Ectodermal cell (in vitro differentiated cells): ENCODE results near the gene C12orf43.
"Not testable (repeated sequence)": the region's sequence is repeated elsewhere in the genome, so short reads cannot be mapped to it uniquely, and the experiment has no call there.

Experiments used
- H3K27ac ChIP-seq: 2 replicates; pipeline ENCODE4 v1.7.0; 2013; ENCODE audit warnings: mild to moderate bottlenecking, low read depth, low read length; ENCODE audit not compliant: insufficient read depth, poor library complexity, severe bottlenecking
- H3K27me3 ChIP-seq: 2 replicates; pipeline ENCODE4 v1.7.0; 2013; ENCODE audit warnings: mild to moderate bottlenecking, low read length; ENCODE audit not compliant: insufficient read depth, control insufficient read depth, poor library complexity, severe bottlenecking
- H3K36me3 ChIP-seq: one replicate; pipeline ENCODE4 v1.7.0; 2013; ENCODE audit warnings: low read length; ENCODE audit not compliant: control insufficient read depth, insufficient read depth
- H3K4me1 ChIP-seq: one replicate; pipeline ENCODE4 v1.7.0; 2013; ENCODE audit warnings: low read length; ENCODE audit not compliant: control insufficient read depth, insufficient read depth
- H3K4me3 ChIP-seq: 2 replicates; pipeline ENCODE4 v1.7.0; 2013; ENCODE audit warnings: low read depth, low read length, control low read depth; ENCODE audit not compliant: insufficient read depth
- H3K9me3 ChIP-seq: 2 replicates; pipeline ENCODE4 v1.7.0; 2013; ENCODE audit warnings: mild to moderate bottlenecking, low read length, moderate library complexity; ENCODE audit not compliant: control insufficient read depth
- WGBS, 2 experiments: methylation state at CpG; one replicate each; pipeline ENCODE4 v1.1.7; 2013; ENCODE audit warnings: missing lambda C conversion rate in 2 of 2; 5-methylcytosine and 5-hydroxymethylcytosine counted together

Gene C12orf43

DNA sequence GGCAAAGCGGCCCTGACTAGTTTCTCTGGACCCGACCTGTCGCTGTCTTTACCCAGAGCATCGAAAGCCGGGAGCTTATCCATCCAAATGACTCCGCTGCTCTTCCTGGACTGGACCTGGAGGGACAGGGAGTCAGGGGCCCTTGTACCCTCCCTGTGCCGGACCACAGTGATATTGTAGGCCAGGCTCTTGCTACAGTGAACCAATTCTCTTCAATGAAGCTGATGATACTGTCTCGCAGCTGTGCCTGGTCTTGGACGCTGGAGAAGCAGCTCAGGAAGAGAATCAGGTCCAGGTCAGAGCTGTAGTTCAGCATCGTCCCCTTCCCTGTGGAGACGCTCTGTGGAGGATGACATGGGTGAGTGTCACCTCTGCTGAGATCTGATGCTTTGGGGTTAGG is 37.4 kb upstream of the C12orf43 start:
- Histone ChIP-seq H3K36me3 (no peaks in the 10 kb centered on the region), H3K4me1 (no peaks in the 10 kb centered on the region), H3K27me3 (no peaks in the 10 kb centered on the region), H3K9me3 (no peaks in the 10 kb centered on the region), H3K27ac (no peak overlapping the region), H3K4me3 (no peak overlapping the region)
- WGBS, 2 experiments: 93 to 95% methylated on average over 11 of the region's 11 CpGs

DNA sequence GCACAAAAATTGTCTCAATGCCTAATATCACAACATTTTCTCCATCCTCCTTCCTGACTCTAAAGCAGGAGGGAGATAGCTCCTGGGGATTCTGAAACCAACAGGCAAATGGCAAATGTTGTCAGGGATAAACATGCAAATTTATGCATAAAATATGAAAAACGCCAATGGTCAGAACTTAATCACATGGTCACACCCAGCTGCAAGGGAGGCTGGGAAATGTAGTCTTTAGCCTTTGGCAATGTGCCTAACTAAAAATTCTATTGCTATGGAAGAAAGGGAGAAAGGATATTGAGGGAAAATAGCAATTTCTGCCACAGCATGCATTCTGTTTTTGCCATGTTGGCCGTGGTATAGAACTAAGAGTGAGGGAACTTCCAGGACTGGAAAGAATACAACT is 34.4 kb upstream of the C12orf43 start:
- Histone ChIP-seq H3K27me3 (no peaks in the 10 kb centered on the region), H3K9me3 (no peaks in the 10 kb centered on the region), H3K4me1 (no peaks in the 10 kb centered on the region), H3K27ac (no peak overlapping the region), H3K36me3 (no peaks in the 10 kb centered on the region), H3K4me3 (no peak overlapping the region)
- 74 to 85% methylated on average over 2 of the region's 2 CpGs for WGBS, 2 experiments

GRCh38 chr12:121048442-121048841 is 32.2 kb upstream of the C12orf43 start:
- Histone ChIP-seq H3K36me3 (no peaks in the 10 kb centered on the region), H3K4me1 (no peaks in the 10 kb centered on the region), H3K4me3 (no peak overlapping the region), H3K9me3 (no peaks in the 10 kb centered on the region), H3K27me3 (peaks cover 3% of the 10 kb centered on the region), H3K27ac (no peak overlapping the region)
- WGBS, 2 experiments: 82 to 83% methylated on average over 7 of the region's 7 CpGs

DNA sequence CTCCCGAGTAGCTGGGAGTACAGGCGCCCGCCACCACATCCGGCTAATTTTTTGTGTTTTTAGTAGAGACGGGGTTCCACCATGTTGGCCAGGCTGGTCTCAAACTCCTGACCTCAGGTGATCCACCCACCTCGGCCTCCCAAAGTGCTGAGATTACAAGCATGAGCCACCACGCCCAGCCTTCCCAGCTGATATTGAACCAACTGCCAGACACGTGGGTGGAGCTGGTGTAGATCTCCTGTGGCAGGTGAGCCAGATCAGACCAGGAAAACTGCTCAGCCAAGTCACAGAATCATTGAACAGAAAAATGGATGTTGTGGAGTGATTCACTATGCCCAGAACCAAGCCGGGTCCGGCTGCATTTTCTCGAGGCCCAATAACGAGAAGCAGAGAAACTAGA is 31.1 kb upstream of the C12orf43 start:
- not testable (repeated sequence) for H3K36me3 ChIP-seq, H3K9me3 ChIP-seq, H3K4me3 ChIP-seq, H3K4me1 ChIP-seq, H3K27ac ChIP-seq, H3K27me3 ChIP-seq
- WGBS, 2 experiments: 91 to 93% methylated on average over 12 of the region's 12 CpGs

DNA sequence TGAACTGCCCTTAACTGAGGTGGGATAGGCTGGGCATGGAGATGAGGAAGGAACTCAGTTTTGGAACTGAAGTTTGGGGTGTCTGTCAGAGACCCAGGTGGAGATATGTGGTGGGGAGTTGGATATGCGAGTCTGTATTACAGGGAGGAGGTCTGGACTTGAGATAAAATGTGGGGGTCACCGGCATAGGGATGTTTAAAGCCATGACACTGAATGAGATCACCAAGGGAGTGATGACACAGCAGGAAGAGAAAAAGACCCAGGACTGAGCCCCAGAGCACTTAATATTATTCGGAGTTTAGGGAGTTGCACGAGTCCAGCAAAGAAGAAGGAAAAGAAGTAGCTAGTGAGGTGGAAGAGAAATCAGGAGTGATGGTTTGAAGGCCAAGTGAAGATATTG is 26.8 kb upstream of the C12orf43 start:
- H3K4me1 ChIP-seq: no peaks in the 10 kb centered on the region
- no peaks in the 10 kb centered on the region for H3K36me3 ChIP-seq
- no peaks in the 10 kb centered on the region for H3K9me3 ChIP-seq
- H3K27ac ChIP-seq: no peak overlapping the region
- 89% methylated on average over 4 of the region's 4 CpGs for WGBS, 2 experiments
- no peak overlapping the region for H3K4me3 ChIP-seq
- peaks cover 3% of the 10 kb centered on the region for H3K27me3 ChIP-seq

DNA sequence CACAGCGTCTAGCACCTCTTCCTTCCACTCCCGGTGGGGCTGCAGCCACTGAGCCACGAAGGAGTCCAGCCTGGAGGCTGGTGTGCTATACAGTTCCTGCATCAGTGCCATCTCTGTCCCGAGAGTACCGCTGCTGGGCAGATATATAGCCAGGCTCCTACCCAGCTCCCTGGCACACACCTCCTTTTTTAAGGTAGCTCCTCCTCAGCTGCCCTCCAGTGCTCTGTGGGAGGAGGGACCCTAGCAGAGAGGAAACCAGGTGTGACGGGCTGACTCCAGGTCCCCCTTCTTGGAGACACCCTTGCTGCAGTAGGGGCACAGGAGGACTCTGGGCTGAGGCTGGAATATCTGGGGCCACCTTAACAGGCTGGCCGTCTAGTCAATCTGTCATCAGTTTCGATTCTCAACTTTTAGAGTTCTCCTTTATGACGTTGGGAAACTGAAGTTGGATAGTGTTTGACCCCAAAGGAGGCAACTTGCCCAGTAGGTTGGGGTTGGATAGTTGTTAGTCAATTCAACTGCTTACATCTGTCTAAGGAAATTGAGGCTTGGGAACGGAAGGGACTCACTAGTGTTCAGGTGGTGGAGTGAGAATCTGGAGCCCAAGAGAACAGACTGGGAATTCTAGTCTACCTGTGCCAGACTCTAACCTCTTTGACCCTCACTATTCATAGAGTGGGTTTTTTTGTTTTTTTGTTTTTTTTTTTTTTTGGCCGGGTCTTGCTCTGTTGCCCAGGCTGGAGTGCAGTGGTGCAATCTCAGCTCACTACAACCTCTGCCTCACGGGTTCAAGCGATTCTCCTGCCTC is 22.8 kb upstream of the C12orf43 start, which contains the start of gene OASL:
TSS of gene OASL (minus strand) at position 386 of the 808 bp plus-strand sequence. CDS start at position 111, 275 bp downstream.
- Histone ChIP-seq H3K9me3 (no peaks in the 10 kb centered on the region), H3K4me1 (no peaks in the 10 kb centered on the region), H3K27ac (no peak within 1 kb of the TSS), H3K27me3 (no peaks in the 10 kb centered on the region), H3K36me3 (no peaks in the 10 kb centered on the region), H3K4me3 (no peak within 1 kb of the TSS)
- WGBS, 2 experiments: 75 to 80% methylated on average over 13 of the region's 13 CpGs

- H3K4me3 ChIP-seq: no peak overlapping the region
- H3K36me3 ChIP-seq: no peaks in the 10 kb centered on the region
- no peaks in the 10 kb centered on the region for H3K27me3 ChIP-seq
- WGBS, 2 experiments: 86 to 92% methylated on average over 6 of the region's 6 CpGs
- no peaks in the 10 kb centered on the region for H3K4me1 ChIP-seq
- H3K27ac ChIP-seq: no peak overlapping the region
- H3K9me3 ChIP-seq: no peaks in the 10 kb centered on the region
Observed at GRCh38 chr12:121036810-121037326, 20.6 kb upstream of the C12orf43 start.

DNA sequence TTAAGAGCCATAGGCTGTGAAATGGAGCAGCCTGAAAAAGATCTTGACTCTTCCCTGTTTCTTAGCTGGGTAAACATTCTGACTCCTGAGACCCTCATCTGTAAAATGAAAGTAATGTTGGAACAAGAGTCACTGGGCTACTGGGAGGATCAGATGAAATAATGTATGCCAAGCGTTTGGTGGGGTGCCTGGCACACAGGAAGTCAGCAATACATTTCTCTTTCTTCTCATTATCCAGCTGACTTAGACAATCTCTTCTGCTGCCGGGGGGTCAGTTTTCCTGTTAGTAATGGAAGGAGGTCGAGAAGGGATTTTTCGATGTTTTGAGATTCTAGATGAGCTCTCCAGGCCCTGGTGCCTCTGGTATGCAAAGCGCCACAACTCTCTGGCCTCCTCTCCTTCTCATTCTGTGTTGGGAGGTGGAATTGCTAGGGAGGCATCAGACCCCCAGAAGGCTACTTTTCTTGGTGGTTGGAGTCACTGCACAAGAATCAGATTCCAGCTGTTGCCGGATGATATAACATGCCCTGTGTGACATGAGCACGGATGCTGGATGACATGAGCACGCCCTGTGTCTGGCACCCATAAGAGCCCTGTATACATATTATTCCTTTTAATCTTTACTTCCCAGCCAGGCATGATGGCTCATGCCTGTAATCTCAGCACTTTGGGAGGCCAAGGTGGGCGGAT is 18.5 kb upstream of the C12orf43 start:
- H3K27me3 ChIP-seq: no peaks in the 10 kb centered on the region
- no peak overlapping the region for H3K27ac ChIP-seq
- no peaks in the 10 kb centered on the region for H3K9me3 ChIP-seq
- WGBS, 2 experiments: 88 to 89% methylated on average over 9 of the region's 9 CpGs
- H3K36me3 ChIP-seq: no peaks in the 10 kb centered on the region
- no peak overlapping the region for H3K4me3 ChIP-seq
- no peaks in the 10 kb centered on the region for H3K4me1 ChIP-seq

GRCh38 chr12:121033625-121034349 is 17.5 kb upstream of the C12orf43 start:
- H3K36me3 ChIP-seq: no peaks in the 10 kb centered on the region

More at GRCh38 chr12:121033625-121034349, 17.5 kb upstream of the C12orf43 start:
- 92 to 95% methylated on average over 10 of the region's 10 CpGs for WGBS, 2 experiments
- H3K4me3 ChIP-seq: no peak overlapping the region
- H3K4me1 ChIP-seq: no peaks in the 10 kb centered on the region
- H3K9me3 ChIP-seq: no peaks in the 10 kb centered on the region
- no peaks in the 10 kb centered on the region for H3K27me3 ChIP-seq
- H3K27ac ChIP-seq: no peak overlapping the region
